NCI-H446 treated with DMSO at 0.1 percent for 48 hours (cell line): ENCODE results near the gene THRA.
A peak's percentile ranks its signal among the peaks of the same experiment; 100 is the strongest.
"Not testable (repeated sequence)": the region's sequence is repeated elsewhere in the genome, so short reads cannot be mapped to it uniquely, and the experiment has no call there.

Source experiments
- DNase-seq: peaks from one replicate; lab custom pipeline; 2025; lab: John Stamatoyannopoulos, UW

THRA gene

DNA sequence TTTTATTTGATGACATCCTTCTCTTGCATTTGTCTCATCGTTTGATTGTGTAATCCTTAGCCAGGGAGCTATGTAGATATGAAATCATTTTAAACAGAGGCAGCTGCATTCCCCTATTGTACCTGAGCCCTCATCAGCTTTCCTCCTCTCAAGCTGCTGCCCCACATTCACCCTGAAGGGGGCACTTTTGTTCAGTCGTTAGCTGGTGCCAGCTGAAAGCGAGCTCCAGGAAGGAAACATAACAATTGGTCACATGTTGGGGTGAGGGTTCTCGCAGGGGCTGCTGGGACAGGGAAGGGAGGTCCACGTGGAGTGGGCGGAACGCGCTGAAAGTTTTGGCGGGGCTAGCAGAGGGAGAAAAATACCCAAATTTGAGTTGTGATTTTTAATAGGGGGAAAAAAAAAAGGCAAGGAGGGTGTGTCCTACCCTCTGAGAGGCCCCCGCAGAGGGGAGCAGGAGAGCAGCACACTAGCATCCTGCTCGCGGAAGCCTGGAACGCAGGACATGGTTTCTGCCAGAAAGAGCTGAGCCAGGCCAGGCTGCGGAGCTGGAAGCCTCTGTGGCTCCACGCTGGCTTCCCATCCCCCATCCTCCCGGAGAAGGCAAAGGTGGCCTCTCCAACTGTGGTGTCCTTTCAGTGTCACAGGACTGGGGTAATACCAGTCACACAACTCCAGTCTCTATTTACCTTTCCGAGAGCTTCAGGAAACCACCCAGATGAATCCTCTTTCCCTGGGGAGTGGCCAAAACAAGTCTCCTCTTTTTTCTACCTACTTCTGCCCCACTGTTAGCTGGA, 50.5 kb downstream of the THRA start:
- peak; percentile 91 for DNase-seq

DNA sequence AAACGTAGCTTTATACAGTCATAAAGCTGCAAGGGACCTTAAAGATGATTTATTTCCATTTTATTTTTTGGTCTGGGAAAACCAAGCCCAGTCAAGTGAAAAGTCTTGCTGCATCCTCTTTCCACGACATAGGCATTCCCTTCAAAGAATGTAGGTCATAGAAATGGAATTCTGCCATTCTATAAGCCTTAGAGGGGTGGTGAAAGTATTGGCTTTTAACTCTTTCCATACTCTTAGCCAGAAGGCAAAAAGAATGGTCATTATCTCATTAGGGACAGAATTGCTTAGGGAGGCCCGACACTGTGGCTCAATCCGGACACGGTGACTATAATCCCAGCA, 51.1 kb downstream of the THRA start:
- no peak for DNase-seq

DNA sequence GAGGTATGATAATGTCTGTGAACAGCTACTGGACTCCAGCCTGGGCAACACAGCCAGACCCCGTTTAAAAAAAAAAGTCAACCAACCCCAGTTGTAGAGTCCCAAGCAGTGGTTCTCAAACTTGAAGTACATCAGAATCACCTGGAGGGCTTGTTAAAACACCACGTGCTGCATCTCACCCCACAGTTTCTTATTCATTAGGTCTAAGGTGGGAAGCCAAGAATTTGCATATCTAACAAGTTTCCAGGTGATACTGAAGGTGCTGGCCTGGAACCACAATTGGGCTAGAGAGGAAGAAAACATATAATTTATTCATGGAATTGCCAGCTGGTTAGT, 52.3 kb downstream of the THRA start:
- no peak for DNase-seq

DNA sequence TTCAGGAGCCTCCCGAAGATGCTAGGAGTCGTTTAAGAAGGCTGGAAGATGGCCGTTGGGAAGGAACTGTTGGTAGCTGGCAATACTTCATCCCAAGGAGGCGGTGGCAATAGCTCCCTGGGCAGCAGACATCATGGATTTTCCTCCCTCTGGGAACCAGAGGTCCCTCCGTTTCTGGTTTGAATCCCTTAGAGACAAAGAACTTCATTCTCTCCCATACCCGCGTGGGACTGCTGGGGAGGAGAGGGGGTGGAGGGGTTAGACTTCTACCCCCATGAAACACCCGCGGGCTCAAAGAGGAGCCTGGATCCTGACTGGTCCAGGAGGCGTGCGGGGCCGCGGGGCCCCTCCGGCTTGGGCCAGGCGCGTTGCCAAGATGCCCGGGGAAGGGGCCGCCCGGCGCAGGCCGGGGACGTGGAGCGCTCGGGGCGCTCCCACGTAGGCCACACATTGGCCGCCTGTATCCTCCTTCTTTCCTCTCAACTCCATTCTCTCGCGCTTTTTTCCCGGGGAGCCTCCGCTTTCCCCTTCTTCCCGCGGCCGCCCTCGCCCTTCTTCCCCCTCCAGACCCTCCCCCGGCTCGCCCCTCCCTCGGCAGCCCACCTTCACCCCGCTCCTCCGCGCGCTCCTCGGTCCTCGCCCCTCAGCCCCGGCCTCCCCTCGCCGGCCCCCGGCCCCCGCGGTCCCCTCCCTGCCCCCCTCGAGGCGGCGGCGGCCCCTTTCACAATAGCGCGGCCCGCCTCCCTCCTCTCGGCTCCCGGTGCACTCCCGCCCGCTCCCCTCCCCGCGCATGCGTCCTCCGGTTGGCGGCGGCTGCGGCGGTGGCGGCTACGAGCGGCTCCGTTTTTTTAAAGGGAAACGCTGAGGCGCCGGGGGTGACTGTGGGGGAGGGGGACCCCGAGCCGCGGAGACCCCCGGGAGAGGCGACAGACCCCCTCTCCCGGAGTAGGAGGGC, 58.7 kb downstream of the THRA start, which contains the start of gene MSL1:
Gene MSL1, plus strand, starts transcription at position 791 of the 955 bp plus-strand sequence. CDS start 642 bp downstream, outside the sequence.
- DNase-seq = peak; percentile 26

DNA sequence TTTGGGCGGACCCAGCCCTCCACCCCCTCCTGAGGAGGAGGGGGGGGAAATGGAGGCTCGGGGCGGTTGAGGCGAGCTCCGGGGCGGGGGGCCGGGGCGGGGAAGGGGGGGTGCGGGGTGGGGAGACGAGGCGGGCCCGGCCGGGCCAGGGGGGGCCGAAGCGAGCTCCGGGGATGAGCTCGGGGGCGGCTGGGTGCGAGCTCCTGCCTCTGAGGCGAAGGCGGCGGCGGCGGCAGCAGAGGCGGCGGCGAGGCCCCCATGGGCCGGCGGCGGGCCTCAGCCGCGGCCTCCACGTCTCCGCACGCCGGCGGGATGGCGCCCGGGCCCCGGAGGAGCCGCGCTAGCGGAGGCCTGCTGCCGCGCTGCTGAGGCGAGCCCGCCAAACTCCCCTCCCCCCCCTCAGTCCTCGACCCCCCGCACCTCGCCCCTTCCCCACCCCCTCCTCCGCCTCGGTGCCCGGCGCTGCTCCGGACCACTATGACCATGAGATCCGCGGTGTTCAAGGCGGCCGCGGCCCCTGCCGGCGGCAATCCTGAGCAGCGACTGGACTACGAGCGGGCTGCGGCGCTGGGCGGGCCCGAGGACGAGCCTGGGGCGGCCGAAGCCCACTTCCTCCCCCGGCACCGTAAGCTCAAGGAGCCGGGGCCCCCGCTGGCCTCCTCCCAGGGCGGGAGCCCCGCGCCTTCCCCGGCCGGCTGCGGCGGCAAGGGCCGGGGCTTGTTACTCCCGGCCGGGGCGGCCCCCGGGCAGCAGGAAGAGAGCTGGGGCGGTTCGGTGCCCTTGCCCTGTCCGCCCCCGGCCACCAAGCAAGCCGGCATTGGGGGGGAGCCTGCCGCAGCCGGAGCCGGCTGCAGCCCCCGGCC, 59.6 kb downstream of the THRA start:
- DNase-seq = no peak

DNA sequence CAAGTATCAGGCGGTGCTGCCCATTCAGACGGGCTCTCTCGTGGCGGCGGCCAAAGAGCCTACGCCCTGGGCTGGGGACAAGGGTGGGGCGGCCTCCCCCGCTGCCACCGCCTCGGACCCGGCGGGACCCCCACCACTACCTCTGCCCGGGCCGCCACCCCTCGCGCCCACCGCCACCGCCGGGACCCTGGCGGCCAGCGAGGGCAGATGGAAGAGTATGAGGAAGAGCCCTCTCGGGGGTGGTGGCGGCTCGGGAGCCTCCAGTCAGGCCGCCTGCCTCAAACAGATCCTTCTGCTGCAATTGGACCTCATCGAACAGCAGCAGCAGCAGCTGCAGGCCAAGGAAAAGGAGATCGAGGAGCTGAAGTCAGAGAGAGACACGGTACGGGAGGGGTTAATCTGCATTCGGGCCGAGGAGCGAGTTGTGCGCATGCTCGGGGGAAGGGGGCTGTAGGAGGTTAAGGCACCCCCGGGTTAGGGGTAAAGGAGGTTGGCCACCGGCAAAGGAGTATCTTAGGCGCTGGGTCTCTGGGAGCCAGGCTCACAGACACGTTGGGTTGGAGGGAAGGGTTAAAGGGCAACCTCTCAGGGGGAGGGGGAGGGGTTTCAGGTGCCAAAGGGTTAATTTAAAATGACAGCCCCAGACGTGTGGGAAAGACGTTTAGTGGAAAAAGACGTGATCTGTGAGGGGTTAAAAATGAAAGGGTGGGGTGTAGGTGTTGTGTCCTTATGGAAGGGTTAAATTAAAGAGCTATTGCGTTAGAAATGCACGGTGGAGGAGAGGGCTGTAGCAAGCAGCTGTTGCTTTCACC, 60.4 kb downstream of the THRA start:
- peak; percentile 5 for DNase-seq

DNA sequence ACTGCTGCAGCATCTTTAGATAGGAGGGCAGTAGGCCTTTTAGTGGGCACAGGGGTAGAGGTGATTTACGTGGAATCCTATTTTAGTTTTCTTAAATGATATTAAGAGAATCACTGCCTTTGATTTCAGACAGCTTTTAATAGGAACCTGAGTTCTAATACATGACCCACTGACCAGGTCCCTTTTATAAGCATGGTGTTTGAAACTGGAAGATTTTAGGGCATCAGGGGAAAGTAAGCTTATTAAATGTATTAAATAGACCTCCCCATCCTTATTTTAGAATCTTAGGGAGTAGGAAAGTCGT, 61.0 kb downstream of the THRA start:
- no peak for DNase-seq

DNA sequence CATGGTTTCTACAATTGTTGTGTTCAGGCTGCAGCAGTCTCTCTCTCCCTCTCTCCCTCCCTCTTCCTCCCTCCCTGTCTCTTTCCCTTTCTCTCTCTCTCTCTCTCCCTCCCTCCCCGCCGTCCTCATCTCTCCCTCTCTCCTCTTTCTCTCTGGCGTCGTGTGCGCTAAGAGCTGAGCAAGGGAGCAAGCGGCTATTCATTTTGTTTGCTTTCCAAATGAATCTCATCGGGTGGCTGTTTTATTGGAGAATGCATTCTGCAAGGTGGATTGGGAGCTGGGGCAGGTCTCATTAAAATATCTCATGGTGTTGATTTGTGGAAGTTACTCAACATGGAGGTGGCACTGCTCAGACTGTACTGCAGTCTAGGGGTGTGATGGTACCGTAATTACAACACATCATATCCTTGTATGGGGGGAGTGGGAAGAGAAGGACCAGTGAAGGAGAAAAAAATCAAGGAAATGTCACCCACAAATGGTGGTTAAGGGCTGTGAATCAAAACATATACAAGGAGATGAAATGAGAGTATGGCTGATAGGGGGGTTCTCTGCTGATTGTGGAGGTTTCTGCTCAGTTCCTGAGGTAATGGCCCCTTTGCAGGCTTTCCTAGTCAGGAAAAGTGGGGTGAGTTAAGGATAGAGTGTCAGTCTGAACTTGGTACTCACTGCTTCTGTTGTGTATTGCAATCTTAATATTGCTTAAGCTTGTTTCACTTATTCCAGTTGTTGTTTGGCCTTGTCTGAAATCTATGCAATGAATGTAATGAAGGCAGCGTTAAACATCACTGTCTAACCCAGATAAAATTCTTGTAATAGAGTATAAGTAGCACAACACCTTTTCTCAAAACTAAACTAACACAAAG, 61.7 kb downstream of the THRA start:
- no peak for DNase-seq

DNA sequence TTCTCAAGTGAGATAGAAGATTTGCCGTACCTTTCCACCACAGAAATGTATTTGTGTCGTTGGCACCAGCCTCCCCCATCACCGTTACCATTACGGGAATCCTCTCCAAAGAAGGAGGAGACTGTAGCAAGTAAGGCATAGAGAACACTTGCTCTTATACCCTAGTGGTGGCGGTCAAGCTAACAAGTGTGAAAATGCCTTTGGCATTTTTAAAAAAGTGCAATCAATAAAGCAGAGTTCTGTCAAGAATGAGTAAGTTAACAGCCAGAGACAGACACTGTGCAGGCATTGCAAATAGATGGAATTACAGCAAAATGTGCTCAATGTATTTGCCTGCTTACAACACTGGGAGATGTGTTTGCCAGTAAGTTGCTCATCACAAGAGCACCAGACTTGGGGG, 66.7 kb downstream of the THRA start:
- DNase-seq = no peak

DNA sequence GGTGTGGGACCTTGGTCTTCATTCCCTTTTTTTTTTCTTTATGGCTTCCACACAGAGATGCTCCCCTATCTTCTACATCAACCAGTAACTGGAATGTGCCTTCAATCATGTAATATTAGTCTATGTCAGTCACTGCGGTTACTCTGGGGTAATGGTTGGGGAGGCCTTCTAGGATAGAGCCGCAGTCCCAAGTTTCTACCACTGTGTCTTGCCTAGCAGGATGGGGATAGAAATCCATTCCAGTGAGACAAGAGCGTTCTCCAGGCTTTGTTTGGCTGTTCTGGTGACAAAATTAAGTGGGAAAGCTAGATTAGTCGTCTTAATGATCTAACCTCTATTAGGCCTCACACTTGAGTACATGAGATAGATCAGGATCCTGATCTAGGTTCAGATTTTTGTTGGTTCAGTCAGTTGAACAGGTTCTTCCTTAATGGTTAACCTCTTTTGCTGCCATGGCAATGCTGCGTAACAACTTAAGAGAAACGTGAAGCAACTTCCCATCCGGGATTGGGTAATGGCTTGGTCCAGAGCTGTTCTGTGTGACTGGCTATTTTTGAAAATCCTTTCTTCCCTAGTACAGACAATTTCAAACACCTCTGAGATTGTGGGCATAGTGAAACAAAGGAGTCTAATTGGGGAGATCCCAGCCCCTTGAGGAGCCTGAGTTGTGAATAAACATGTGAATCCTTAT, 67.7 kb downstream of the THRA start:
- DNase-seq = no peak

DNA sequence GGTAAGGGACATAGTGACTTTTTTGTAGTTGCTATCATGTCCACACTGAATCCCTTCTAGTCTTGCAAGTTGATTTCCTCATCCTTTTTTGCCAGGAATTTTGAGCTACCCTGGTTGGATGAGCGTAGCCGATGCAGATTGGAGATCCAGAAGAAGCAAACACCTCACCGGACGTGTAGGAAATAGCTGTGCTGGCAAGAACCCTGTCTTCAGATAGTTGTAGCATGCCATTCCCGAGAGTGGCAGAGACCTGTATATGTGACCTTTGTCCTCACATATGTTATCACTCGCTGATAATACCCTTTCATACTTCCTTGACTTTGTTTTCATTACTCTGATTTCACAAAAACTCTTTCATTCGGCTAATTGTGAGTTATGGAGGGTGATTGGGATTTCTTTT, 71.4 kb downstream of the THRA start:
- no peak for DNase-seq

DNA sequence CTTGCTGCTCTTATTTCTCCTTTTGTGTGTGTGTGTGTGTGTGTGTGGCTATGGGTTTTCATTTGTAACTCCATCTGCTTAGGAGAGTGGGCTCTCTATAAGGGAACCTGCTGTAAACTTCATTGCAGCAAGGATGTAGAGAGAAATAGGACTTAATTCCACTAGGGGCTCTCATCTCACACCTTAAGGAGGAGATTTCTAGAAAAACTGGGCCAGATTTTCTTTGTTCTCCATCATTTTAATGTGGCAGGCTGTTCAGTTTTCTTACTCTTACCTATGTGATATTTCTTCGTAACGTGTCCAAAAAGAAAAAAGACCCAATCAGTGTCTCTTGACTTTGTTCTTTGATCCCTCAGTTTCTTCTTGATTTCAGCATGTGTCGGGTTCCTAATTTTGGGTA, 73.1 kb downstream of the THRA start:
- no peak for DNase-seq

DNA sequence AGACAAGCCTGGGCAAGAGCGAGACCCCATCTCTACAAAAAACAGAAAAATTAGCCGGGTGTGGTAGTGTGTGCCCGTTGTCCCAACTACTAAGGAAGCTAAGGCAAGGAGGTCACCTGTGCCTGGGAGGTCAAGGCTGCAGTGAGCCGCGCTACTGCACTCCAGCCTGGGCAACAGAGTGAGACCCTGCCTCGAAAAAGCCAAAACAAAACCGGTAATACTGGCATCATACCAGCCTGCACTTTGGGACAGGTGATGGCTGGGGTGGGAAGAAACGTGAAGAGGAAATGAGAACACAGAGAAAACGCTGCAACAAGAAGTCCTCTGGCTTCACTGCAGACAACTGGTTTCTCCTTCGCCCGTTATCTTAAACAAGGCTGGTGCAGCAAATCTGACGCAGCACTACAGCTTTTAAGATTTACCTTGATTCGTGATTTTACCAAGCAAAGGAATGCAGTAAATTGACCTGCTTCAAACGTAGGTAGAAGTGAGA, 76.8 kb downstream of the THRA start:
- no peak for DNase-seq

DNA sequence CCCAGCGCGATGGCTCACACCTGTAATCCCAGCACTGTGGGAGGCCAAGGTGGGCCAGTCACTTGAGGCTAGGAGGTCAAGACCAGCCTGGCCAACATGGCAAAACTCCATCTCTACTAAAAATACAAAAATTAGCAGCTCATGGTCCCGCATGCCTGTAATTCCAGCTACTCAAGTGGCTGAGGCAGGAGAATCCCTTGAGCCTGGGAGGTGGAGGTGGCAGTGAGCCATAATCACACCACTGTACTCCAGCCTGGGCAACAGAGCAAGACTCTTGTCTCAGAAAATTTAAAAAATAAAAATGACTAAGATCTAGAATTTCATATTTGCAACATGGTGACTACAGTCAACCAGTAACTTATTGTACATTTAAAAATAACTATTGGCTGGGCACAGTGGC, 80.4 kb downstream of the THRA start:
- not testable (repeated sequence) for DNase-seq
